Stimulated activated CD4-positive, alpha-beta T cell treated with anti-CD3 and anti-CD28 coated beads, Interleukin-15, amount 100 ng/mL, for 1 hour (primary cell): ENCODE measurements around the gene SNTG2.

ENCODE experiments used
- DNase-seq, 2 donors: peaks; one replicate each; pipeline ENCODE4 v3.0.0-alpha.2; 2020; ENCODE audit warnings: low read depth in 1 of 2, low spot score in 1 of 2

The SNTG2 gene

DNA sequence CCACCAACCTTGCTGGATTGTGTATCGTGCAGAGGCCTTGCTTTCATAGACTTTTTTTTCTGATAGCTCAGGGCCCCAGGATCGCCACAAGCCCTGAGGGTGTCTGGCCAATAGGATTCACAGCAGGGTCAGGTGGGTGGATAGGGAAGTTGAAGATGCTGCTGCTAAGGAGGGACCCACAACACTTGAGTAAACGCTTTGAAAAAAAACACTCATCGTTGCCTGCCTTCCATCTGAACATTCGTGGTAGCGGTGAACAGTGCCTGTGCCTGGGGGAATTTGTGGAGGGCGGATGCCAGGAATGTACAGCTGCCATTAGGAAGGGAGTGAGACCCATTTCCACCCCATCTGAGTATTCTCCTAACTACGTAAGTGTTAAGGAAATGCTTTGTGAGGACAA lies 358.0 kb downstream of the SNTG2 start:
- no peak for DNase-seq

DNA sequence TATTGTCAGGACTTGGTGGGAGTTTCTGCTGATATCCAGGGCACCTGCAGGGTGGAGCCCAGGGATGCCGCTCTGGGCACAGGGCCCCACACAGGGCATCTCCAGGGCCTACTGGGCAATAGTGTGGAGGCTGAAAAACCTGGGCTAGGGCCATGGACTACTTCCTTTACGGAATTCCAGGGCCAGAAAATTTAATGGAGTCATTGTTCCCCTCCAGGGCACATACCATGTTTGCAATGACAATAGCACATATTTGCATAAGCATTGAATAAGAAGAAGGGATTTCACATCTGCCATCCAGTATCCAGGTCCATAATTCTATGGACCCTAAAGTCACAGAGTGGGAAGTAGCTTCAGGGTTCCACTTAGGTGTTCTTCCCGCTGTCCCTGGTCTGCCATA lies 358.9 kb downstream of the SNTG2 start:
- DNase-seq = no peak

DNA sequence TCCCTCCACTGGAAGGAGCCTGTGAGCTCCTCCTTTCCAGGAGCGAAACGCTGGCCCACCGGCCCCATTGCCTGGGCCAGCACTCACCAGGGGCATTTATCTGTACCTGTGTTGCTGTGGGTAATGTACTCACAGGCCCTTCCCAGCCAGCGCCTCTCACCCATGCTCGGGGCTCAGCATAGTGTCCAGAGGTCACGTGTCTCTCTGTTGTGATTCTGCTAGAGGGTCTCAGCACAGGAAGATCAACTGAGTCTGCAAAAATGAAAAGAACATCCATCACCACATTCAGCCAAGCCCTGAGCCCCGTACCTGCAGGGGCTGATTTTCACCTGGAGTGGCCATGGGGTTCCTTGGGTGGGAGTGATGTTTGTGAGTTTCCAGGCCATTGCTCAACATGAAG lies 359.6 kb downstream of the SNTG2 start:
- DNase-seq = no peak

DNA sequence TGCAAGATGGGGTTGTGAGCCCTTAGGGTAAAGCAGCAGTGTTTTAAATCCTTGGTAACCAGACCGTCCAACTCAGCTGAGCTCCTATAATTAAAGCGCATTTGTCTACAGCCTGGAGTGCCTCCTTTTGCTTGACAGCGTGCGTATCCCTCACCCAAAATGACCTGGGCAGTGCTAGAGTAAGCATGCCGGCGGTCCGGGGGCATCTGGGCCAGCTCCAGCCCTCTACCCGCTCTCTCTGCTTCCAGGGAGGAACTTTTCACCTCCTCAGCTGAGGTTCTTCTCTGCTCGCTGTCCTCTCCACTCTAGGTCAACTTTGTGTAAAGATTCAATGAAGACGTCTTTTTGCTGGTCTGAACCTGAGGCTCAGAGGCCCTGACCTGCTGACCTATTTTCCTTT lies 360.2 kb downstream of the SNTG2 start:
- no peak for DNase-seq

DNA sequence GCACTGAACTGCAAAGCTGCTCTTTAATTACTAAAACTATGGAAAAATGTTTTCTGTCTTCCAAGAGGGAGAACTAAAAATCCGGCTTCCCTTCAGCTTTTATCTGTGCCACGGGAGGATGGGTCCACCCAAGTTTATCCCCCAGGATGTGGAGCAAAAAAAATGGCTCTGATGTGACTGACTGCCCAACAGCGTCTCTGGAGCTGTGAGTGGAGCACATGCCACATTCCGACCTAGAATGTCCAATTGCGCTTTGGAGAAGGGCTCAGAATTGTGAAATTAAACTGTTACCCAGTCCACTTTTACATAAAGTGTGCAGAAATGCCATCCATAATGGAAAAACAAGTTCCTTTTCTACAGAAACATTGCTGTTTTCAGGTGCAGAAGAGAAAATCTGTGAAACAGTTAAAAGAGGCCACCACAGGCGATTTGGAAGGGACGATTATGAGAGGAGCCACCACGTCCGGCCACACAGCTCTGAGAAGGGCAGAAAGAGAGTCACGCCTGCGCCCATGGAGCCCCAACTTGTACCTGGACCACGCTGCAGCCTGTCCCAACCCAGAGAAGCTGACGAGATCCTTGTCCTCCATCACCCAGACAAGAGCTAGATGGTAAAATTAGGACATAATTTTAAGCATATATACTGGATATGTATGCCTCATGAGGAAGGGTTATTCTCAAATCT lies 362.7 kb downstream of the SNTG2 start:
- no peak for DNase-seq

DNA sequence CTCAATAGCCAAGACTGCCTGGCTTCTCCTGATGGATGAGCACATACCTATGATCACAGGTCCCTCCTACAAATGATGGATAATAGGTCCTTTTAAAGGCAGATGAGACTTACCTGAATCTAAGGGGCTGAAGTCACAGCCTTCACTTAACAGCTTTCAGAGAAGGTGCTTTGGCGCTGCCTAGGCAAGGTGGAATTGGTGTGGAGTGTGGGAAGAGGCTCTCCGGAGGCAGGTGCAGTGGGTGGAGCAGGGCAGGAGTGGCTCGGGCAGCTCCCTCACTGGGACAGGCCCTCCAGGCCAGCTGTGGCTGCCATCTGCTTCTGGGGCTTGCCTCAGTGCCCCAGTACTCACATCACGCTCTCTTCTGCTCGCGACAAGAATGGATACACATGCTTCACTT lies 363.6 kb downstream of the SNTG2 start:
- DNase-seq = no peak

DNA sequence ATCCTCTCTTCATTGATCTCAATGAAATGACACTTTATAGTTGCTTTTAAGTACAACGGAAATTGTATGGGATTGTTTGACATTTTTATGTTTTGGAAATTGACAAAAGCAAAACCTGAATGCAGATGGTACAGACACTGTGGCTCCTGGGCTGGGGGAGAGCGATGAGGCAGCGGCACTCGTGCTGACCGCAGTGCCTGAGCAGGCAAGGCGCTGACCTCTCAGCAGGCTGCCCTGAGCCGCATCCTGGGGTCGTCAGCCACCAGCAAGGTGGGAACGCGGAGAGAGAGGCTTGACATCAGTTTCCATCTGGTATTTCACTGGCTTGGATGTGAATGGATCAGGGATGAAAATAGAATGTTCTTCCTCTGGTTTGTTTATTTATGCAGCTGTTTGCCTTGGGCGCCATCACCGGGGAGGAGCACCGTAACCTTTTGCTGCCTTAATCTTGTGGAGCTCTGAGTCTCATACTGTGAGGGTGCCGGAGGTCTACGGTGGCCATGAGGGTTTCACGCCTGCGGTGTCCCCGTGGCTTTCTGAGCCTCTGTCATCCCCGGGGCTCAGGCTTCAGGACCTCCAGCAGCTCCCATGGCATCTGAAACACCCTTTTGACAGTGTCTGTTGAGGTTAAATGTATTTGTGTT lies 367.8 kb downstream of the SNTG2 start:
- no peak for DNase-seq

DNA sequence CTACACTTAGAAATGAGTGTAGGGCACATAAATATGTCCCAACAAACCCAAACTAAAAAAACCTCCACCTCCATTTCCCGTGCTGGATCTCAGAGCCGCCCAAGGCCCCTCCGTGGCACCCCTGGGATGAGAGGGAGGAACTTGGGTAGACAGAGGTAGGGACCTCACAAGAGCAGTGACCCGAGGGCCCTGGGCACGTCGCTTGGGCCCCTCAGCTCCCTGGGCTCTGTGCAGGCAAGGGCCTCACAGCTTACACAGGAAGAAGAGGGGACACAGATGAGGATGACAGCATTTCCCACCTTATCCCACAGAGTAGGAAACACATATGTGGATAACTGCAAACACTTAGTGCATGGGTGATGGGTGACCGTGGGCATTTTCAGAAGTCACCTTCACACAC lies 368.7 kb downstream of the SNTG2 start:
- no peak for DNase-seq

DNA sequence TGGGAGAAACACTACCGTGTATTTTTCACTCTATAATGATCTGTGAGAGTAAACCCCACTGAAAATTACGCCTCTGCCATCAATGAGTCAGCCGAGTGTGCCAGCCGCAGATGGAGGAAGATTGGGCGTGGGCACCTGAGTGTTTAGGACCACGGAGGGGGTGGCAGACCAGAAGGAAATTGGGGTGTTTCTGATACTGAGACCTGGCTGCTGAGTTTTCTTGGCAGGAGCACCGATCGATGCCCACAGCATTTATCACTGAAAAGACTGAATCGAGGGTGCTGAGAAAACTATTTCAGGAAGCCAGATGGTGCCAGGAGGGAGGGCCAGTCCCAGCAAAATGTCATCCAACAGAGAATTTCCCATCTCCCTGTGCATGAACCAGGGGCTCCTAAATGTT lies 370.7 kb downstream of the SNTG2 start:
- no peak for DNase-seq

DNA sequence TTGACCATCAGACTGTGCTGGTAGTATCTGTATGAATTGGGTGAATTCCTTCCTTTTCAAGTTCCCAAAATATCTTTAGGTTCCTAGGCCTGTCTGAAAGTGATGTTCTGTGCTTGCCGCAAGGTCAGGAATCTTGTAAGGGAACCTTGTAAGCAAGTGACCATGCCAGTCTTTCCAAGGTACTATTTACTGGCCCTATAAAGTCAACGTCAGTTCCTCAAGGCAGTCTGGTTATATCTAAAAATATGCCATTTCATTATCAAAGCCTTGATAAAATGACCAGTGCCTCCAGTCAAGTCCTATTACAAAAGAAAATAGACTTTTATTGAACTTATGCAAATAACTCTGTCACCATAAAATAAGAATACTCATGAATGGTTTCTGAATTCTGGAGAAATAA lies 374.2 kb downstream of the SNTG2 start:
- no peak for DNase-seq

DNA sequence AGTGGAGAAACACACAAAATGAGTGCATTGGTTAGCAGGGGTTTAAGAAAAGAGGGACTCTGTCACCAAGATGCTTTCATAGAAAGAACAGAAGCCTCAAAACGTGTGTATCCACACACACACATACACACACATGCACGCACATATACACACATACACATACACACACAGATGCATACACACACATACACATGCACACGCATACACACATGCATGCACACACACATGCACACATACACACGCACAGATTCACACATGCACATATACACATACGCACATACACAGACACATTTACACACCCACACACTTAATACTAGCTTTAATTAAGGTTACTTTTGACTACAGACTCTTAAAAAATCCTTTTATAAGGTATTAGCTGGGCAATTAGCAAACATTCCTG lies 378.0 kb downstream of the SNTG2 start:
- no peak for DNase-seq

DNA sequence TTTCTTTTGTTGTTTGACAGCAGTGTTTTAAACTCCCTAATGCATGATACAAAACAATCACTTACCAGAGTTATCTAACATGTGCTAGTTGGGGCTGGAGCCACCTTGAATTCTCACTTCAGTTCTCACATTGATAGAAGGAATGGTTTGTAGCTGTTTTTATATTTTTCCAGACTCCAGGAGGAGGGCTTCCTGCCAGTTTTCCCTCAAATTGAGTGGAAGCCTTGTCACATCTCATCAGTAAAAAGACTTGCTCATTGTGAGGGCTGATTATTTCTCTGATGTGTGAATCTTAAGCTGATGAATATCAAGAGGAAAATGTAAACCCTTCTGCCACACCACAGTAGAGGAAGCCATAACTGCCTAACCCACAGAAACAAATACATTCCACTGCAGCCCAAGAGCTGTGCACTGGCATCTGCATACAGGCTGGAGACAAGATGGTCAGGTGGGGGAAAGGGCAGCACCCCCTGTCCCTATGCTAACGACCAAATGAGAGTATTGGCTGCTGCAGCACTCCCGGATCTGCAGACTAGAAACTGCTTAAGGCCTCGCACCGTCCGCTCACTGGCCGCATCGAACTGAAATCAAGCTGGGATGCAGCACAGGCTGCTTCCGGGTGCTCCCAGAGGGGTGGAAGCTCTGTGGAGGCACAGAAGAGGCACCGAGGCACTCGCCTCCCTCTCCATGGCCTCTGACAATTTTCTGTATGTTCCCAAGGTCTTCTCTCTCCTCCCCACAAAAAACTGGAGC lies 388.9 kb downstream of the SNTG2 start:
- DNase-seq = no peak

DNA sequence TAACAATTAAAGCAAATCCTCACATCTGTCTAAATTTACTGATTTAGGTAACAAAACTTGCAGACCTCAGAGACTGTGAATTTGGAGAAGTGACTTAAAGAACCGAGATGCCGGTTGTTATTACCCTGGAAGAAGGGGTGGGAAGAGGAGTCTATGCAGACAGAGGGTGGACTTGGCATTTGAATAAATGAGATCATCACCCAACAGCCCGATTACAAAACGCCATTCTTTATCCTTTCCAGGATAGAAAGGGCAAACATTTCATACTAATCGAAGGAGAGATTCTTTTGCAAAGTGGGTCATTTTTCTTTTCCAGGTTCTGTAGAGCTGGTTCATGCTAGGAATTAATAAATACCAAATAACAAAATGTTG lies 389.5 kb downstream of the SNTG2 start:
- no peak for DNase-seq

DNA sequence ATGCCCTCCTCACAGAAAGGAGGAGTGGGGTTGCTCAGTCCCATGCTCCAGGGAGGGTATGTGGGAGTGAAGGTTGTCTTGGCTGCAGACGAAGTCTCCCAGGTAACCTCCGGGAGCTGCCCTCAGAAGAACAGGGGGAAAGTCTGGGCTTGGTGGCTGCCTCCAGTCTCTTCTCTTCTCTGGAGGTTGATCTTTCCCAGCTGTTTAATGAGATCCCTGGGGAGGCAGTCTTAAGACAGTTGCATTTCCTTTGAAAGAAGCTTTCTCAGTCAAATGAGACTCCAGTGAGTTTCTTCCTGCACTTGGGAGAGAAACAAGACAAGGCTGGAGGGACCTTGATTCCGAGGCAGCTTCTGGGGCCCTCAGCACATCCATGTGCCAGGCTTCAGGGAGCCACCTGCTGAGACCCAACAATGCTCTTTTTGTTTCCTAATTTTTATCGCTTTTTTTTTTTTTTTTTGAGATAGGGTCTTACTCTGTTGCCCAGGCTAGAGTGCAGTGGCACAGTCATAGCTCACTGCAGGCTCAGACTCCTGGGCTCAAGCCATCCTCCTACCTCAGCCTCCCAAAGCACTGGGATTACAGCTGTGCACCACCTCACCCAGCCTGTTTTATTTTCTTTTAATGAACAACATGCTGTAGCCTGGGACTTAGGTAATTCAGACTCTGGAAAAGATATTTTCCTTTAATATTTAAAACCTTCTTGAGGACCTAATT lies 390.9 kb downstream of the SNTG2 start:
- no peak for DNase-seq

DNA sequence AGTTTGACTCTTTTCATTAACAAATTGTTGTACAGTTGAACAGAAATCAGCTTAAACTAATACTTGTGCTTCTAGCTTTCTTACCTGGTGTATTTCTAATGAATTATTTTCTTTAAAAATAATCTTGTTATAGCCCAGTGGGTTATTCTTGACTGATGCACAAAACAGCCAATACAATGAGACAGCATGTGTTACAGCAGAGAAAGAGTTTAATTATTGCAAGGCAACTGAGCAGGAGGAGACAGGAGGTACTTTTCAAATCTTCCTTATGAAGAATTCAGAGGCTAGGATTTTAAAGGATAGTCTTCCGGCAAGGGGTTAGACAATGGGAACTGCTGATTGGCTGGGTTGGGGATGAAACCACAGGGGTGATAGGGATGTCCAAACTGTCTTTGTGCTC lies 398.1 kb downstream of the SNTG2 start:
- no peak for DNase-seq

DNA sequence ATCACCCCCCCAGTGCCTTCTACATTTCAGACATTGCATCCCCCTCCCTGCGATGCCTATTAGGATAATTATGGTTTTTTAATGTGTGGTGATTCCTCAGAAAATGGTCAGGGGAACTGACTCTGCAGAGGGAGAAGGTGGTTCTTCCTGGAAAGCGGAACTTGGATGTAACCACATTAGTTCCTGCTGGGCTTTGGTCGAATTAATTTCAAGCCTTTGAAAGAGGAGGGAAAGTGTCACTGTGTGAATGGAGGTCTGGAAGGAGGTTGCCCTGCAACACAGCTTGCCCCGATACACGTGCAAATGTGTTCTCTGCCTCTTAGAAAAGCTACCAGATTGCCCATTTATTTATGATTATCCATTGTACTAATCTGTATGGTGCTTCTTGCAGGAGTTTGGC lies 399.5 kb downstream of the SNTG2 start:
- no peak for DNase-seq

DNA sequence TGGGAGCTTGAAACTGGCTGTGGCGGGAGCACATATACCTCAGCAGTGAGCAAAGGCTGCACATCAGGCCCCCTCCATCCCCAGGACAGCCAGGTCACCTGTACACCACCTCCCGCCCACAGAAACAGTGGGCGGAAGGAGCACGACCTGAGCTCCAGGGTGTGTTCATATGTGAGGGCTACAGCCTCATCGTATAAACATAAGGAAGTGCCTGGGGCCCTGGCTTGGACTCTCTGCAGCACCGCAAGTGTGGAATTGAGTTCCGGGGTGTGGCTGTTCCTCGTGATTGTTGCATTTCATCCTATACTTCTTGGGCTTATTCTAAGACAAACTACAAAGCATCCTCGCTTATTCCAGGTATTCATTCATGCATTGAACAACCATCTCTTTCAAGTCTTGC lies 402.5 kb downstream of the SNTG2 start:
- DNase-seq = no peak

DNA sequence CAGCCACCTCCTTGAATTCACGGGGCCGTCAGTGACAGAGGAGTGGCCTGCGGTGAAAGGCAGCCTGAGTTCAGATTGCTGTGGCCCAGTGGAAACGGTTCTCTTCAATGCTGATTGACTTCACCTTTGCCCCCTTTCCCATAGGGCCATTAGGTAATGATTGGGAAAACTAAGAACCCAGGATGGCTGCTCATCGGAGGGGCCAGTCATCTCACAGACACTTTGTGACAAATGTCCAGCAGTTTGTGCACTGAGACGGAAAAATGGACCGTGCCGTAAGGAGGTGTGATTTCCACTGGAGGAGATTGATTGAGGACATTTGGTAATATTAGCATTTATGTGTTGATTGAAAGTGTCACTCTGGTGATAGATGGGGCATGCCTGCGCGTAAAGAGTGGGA lies 402.9 kb downstream of the SNTG2 start:
- no peak for DNase-seq

DNA sequence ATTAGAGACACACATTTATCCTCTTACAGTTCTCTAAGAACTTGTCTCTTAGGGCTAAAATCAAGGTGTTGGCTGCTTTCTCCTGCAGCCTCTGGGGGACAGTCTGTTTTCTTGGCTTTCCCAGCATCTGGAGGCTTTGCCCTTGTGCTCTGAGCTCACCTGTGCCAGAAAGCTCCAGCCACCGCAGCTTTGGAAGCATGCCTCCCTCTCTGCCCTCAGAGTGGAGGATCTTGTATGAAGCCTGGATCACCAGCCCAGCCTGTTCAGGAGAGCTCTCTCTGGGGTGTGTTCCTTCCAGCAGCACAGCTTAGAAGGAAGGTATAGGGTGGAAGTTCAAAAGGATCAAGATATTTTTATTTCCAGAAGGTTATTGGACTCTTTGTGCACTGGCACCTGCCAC lies 409.5 kb downstream of the SNTG2 start:
- DNase-seq = no peak

DNA sequence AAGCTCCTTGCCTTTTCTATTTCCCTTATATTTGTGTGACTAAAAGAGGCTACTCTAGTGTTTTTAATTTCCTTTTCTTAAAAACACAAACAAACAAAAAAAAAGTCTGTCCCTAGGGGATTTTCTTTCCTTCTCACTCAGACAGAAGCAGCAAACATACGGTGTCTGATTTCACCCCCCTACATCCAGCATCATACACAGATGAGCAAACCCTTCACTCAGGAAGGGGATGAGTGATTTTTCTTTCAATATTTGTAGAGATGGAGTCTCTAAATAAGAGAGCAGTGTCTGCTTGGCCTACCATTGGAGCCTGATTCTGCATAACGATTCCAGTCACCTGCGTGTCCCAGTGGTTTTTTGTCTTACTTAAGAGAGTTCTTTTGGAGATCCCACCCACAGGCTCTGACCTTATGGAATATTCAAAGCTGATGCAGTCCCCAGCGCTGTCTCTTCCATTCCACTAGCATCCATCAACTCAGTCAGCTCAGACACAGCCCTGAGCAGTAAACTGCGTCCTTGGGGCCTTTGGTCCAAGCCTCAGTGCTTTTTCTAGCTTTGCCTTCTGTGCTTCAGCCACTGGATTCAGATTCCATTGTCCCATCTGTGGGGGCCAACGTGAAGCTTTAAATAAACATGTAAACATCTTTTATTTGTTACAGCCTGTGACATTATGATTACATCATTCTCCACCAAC lies 410.1 kb downstream of the SNTG2 start:
- DNase-seq = no peak

DNA sequence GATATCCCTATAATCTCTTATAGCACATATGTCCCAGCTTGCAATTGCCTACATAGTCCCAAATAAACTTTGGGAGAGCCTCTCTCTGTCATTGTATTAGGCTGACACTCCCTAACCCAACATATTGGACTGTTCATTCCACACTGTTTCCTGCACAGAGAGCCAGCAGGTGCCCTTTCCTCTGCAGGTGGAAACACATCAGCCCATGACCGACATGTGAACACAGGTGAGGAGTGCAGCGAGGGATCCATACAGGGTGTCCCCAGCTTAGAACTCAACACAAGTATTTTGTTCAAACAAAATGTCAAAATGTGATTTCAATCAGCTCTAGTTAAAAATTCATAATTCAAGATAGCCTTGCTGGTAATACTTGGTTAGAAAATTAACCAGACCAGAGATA lies 412.7 kb downstream of the SNTG2 start:
- no peak for DNase-seq
